VCaP (cell line): Measurements from ENCODE around the gene FAM78A.
A peak's percentile ranks its signal among the peaks of the same experiment; 100 is the strongest.

Source experiments
- H3K27ac ChIP-seq: fragments of 450-650 bp; 2 replicates; pipeline ENCODE4 v1.5.1; 2017
- TF ChIP-seq, protein P1 (sequence below): fragments of 450-650 bp; conservative IDR thresholded peaks from 2 replicates; pipeline ENCODE4 v1.5.1; 2017; ENCODE audit warnings: mild to moderate bottlenecking, moderate library complexity

The FAM78A gene

DNA sequence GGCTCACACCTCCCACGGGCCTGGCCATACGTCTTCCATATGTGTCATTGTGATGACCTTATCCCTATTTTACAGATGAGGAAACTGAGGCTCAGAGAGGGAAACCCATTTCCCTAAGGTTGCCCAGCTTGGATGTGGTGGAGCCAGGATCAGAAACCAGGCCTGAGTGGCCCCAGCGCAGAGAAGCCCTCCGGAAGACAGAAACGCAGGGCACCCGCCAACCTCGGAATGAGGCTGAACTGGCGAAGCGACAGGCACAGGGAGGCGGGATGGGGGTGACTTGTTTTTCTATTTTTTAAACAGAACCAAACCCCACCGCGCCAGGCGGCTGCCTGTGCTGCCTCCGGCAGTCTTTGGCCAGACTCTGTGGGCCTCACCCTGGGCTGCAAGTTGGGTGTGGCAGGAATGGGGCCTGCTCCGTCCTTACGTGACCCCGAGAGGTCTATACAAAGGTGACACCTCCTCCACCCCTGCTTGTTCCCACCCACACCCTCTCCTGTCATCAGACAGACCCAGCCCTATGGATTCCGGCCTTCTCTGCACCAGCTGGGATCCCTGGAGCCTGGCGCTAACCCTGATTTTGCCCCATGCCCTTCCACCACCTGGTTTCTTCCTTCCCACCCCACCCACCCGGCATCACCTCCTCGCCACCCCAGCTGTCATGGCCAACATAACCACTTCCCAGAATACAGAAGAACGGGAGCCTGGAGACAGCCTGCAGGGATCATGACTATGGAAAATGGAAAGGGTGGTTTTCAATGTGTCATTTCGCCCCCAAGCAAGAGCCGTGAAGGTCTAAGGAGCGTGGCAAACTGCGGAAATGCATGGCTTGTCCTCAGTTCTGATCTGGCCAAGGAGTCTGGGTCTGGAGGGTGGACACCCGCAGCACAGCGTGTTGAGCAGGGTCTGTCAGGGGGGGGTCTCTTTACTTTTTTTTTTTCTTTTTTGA, 36.8 kb upstream of the FAM78A start:
- TF ChIP-seq, protein P1, sequence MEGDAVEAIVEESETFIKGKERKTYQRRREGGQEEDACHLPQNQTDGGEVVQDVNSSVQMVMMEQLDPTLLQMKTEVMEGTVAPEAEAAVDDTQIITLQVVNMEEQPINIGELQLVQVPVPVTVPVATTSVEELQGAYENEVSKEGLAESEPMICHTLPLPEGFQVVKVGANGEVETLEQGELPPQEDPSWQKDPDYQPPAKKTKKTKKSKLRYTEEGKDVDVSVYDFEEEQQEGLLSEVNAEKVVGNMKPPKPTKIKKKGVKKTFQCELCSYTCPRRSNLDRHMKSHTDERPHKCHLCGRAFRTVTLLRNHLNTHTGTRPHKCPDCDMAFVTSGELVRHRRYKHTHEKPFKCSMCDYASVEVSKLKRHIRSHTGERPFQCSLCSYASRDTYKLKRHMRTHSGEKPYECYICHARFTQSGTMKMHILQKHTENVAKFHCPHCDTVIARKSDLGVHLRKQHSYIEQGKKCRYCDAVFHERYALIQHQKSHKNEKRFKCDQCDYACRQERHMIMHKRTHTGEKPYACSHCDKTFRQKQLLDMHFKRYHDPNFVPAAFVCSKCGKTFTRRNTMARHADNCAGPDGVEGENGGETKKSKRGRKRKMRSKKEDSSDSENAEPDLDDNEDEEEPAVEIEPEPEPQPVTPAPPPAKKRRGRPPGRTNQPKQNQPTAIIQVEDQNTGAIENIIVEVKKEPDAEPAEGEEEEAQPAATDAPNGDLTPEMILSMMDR = no peak

DNA sequence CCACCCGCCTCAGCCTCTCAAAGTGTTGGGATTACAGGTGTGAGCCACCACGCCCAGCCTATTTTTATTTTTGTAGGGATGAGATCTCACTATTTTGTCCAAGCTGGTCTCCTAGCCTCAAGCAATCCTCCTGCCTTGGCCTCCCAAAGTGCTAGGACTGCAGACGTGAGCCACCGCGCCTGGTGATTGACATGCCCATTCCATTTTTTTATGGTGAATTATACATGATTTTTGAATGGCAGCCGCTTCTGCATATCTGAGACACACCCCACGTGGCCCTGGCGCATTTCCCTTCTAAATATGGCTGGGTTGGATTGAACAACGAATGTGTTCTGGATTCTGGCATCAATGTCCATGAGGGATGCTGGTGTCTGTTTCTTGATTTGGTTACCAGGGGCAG, 35.9 kb upstream of the FAM78A start:
- no peak overlapping the region for H3K27ac ChIP-seq
- TF ChIP-seq, protein P1 = no peak

More for the DNA sequence above, 36.8 kb upstream of the FAM78A start:
- H3K27ac ChIP-seq = no peak overlapping the region

DNA sequence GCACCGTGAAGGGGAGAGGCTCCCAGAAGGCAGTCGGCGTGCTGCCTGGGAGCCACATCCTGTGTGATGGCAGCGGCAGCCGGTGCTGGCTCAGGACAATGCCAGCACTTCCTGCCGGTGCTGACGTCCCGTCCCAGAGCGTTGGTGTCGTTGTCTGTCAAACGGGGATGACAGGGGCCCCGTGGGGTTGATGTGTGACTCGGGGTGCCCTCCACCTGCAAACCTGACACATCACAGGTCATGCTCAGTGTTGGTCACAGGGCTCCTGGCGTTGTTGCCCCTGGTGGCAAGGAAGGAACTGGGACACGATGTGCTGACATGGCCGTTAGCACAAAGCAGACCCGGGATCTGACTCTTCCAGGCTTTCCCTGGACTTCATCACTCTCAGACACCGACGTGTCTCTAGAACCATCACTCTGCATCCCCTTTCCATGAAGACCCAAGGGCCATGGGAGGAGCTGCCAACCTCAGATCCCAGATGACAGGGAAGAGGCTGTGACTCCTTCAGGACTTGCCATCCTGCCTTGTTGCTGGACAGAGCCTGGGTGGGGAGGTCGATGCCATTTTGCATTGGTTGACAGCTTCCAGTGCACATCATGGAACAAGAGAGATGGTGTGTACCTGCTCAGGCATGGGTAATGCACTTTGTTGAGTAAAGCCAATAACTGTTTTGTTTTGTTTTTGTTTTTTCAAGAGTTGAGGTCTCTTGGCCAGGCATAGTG, 34.7 kb upstream of the FAM78A start:
- TF ChIP-seq, protein P1 = peak; percentile 41
- H3K27ac ChIP-seq = no peak overlapping the region

DNA sequence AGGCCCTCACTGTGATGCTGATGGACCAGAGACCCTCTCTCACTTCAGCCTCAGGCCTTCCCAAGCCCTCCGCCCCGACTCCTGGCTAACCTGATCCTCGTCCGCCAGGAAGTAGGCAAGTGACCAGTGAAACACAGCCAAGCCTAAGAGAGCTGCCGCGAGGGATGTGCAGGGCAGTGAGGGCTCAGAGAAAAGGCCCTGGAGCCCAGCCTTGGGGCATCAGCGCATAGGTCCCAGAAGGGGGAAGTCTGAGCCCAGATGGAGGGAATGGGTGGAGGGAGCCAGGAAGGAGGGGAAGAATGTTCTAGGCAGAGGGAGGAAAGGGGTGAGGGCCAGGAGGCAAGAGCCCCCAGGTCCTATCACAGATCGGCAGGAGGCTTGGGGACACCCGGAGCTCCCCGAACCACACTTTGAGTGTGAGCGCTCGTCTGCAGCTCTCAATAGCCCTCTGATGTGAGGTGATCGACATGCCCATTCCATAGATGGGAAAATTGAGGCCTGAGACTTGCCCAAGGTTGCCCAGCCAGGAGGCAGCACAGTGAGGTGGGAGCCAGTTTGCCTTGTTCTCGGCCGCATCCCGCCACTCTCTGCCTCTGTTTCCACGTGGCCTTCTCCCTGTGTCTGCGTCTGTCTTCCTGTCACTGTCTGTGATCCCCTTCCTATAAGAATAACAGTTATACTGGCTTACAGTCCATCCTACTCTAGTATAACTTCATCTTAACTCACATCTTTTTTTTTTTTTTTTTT, 33.4 kb upstream of the FAM78A start:
- H3K27ac ChIP-seq = no peak overlapping the region
- TF ChIP-seq, protein P1 = no peak

DNA sequence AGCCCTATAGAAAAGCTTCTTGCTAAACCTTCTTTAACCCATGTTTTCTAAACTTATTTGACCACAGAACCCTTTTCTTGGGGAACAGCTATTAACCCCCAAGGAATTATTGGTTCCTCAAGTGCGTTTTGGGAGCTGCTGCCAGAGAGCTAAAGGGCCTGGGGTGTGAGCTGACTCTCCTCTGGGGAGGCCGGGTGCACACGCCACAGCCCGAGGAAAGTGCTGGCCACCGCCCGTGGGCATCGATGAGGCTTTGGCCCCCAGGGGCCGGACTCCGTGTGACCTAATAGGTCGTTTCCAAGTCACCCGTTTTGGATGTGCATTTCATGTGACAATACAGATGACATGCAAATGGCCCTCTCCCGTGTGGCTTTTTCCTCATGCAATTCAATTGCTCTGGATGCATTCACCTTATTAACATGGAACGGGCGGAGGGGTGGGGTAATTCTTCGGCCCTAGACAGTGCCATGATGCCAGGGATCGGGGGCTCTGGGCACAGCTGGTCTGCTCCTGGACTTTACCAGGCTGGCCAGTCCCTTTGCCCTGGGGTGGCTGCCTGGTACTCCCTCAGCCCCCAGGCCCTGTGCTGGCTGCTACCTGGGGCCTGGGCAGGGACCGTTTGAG, 32.7 kb upstream of the FAM78A start:
- TF ChIP-seq, protein P1 = no peak
- H3K27ac ChIP-seq = no peak overlapping the region

DNA sequence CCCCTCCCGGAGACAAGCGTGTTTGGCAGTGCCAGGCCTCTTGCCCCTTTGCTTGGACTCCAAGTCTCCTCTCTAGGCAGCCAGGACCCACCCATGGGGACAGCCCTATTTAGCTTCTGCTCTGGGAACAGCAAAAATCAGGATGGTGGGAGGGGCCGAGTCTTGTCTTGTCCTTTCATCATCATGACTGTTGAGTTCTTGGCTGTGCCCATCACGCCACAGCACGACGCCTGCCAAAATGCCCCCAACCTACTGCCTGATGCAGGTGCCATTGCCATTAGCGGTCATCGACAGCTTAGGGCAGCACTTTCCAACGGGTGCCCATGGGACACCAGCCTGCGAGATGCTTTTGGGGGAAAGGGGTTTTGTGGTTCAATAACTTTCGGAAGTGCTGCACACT, 32.1 kb upstream of the FAM78A start:
- H3K27ac ChIP-seq = no peak overlapping the region
- TF ChIP-seq, protein P1 = no peak
